Cardiac muscle cell (in vitro differentiated cells and primary cell): ENCODE measurements around the gene RETREG2. TPM values are rescaled to one million over a fixed set of nuclear protein-coding genes. Genes with fewer than 3 reads are reported as not detected.

ENCODE experiments used
- DNase-seq, 2 donors: peaks; one replicate each; pipeline versions ENCODE4 v3.0.0 to v3.0.0-alpha.2; 2010 to 2017; ENCODE audit warnings: low read depth in 1 of 2, low spot score in 1 of 2
- H3K27ac ChIP-seq: fragments of 200-600 bp; sonication (generic); 2 replicates; pipeline ENCODE4 v1.5.1; 2016
- H3K27me3 ChIP-seq: fragments of 200-600 bp; sonication (generic); 2 replicates; pipeline ENCODE4 v1.6.0; 2016; ENCODE audit warnings: control low read depth
- H3K36me3 ChIP-seq: fragments of 200-600 bp; sonication (generic); 2 replicates; pipeline ENCODE4 v1.5.1; 2016; ENCODE audit warnings: control low read depth
- H3K4me1 ChIP-seq: fragments of 200-600 bp; sonication (generic); 2 replicates; pipeline ENCODE4 v1.8.1; 2017; ENCODE audit warnings: low read depth, mild to moderate bottlenecking, mixed run types
- H3K4me3 ChIP-seq: fragments of 200-600 bp; sonication (generic); 2 replicates; pipeline ENCODE4 v1.5.1; 2016; ENCODE audit warnings: mild to moderate bottlenecking
- H3K9me3 ChIP-seq: fragments of 200-600 bp; sonication (generic); 2 replicates; pipeline ENCODE4 v1.5.1; 2017; ENCODE audit warnings: low read depth, mild to moderate bottlenecking, control low read depth
- CTCF ChIP-seq: IDR thresholded peaks from 2 replicates; pipeline ENCODE4 v1.5.1; 2012; ENCODE audit warnings: low read depth, mild to moderate bottlenecking, low read length
- polyA plus RNA-seq: library from polyadenylated mRNA; unstranded; fragments of >200 nt; fragmentation: Nextera tagmentation; extraction: Ambion mirVana; gene quantifications from 2 replicates; pipeline ENCODE4 v1.2.1, GENCODE V29; 2016
- total RNA-seq: library from RNA; depleted of rRNA; stranded (reverse); fragments of >200 nt; gene quantifications from 2 replicates; pipeline ENCODE4 v1.2.3, GENCODE V29; 2016

RETREG2 gene
- total and polyA plus RNA-seq, 2 experiments from 2014 or later = 72.0 to 77.6 TPM

- H3K27ac ChIP-seq = no peak overlapping the region
- no peaks in the 10 kb centered on the region for H3K9me3 ChIP-seq
- no peak for DNase-seq
- peaks cover 12% of the 10 kb centered on the region for H3K4me1 ChIP-seq
- peaks cover 50% of the 10 kb centered on the region for H3K36me3 ChIP-seq
- no peak for TF ChIP-seq CTCF
- no peaks in the 10 kb centered on the region for H3K27me3 ChIP-seq
- no peak overlapping the region for H3K4me3 ChIP-seq
Observed at GRCh38 chr2:219219784-219220532, 41.9 kb downstream of the RETREG2 start.

GRCh38 chr2:219220652-219221402 lies 42.8 kb downstream of the RETREG2 start:
- no peaks in the 10 kb centered on the region for H3K27me3 ChIP-seq
- no peak for TF ChIP-seq CTCF
- DNase-seq = no peak
- peaks cover 56% of the 10 kb centered on the region for H3K36me3 ChIP-seq
- no peaks in the 10 kb centered on the region for H3K9me3 ChIP-seq
- H3K27ac ChIP-seq = no peak overlapping the region
- H3K4me1 ChIP-seq = peaks cover 12% of the 10 kb centered on the region
- no peak overlapping the region for H3K4me3 ChIP-seq

GRCh38 chr2:219221957-219222518 lies 44.0 kb downstream of the RETREG2 start:
- no peak overlapping the region for H3K4me3 ChIP-seq
- TF ChIP-seq CTCF = no peak
- H3K27ac ChIP-seq = no peak overlapping the region

GRCh38 chr2:219223831-219224610 lies 45.9 kb downstream of the RETREG2 start:
- no peak for TF ChIP-seq CTCF
- DNase-seq = no peak
- Histone ChIP-seq H3K4me1 (peaks cover 11% of the 10 kb centered on the region), H3K27me3 (no peaks in the 10 kb centered on the region), H3K27ac (no peak overlapping the region), H3K9me3 (no peaks in the 10 kb centered on the region), H3K36me3 (peaks cover 56% of the 10 kb centered on the region), H3K4me3 (no peak overlapping the region)

More at GRCh38 chr2:219221957-219222518, 44.0 kb downstream of the RETREG2 start:
- DNase-seq = no peak
- Histone ChIP-seq H3K9me3 (no peaks in the 10 kb centered on the region), H3K4me1 (peaks cover 12% of the 10 kb centered on the region), H3K27me3 (no peaks in the 10 kb centered on the region), H3K36me3 (peaks cover 56% of the 10 kb centered on the region)

GRCh38 chr2:219225350-219225749 lies 47.3 kb downstream of the RETREG2 start:
- no peak overlapping the region for H3K4me3 ChIP-seq
- peaks cover 7% of the 10 kb centered on the region for H3K4me1 ChIP-seq
- no peak for TF ChIP-seq CTCF
- no peak for DNase-seq
- H3K27ac ChIP-seq = no peak overlapping the region
- no peaks in the 10 kb centered on the region for H3K9me3 ChIP-seq
- peaks cover 48% of the 10 kb centered on the region for H3K36me3 ChIP-seq
- H3K27me3 ChIP-seq = no peaks in the 10 kb centered on the region
